CD4-positive, alpha-beta T cell treated with Interferon gamma for 1 hour (primary cell): ENCODE data around the gene ALDH1L1.

Experiments used
- DNase-seq: peaks from one replicate; pipeline ENCODE4 v3.0.0-alpha.2; 2020

The ALDH1L1 gene

GRCh38 chr3:126132751-126133511 lies 47.5 kb downstream of the ALDH1L1 start:
- no peak for DNase-seq

GRCh38 chr3:126131881-126132750 lies 48.3 kb downstream of the ALDH1L1 start:
- no peak for DNase-seq

- no peak for DNase-seq
Measured at GRCh38 chr3:126130981-126131745, 49.2 kb downstream of the ALDH1L1 start.

GRCh38 chr3:126130081-126130855 lies 50.1 kb downstream of the ALDH1L1 start:
- no peak for DNase-seq

- no peak for DNase-seq
Measured at GRCh38 chr3:126129398-126129891, 50.9 kb downstream of the ALDH1L1 start.

- no peak for DNase-seq
Measured at GRCh38 chr3:126128504-126129397, 51.6 kb downstream of the ALDH1L1 start.

- no peak for DNase-seq
Measured at GRCh38 chr3:126127904-126128303, 52.5 kb downstream of the ALDH1L1 start.

GRCh38 chr3:126127452-126127851 lies 52.9 kb downstream of the ALDH1L1 start:
- no peak for DNase-seq

GRCh38 chr3:126126811-126127431 lies 53.5 kb downstream of the ALDH1L1 start:
- DNase-seq, result no peak

- no peak for DNase-seq
Measured at GRCh38 chr3:126126286-126126685, 54.1 kb downstream of the ALDH1L1 start.

GRCh38 chr3:126125781-126126251 lies 54.6 kb downstream of the ALDH1L1 start:
- DNase-seq, result no peak

- DNase-seq, result no peak
Measured at GRCh38 chr3:126125341-126125740, 55.0 kb downstream of the ALDH1L1 start.

- DNase-seq, result no peak
Measured at GRCh38 chr3:126124896-126125295, 55.5 kb downstream of the ALDH1L1 start.

GRCh38 chr3:126124148-126124868 lies 56.1 kb downstream of the ALDH1L1 start:
- DNase-seq, result no peak

- no peak for DNase-seq
Measured at GRCh38 chr3:126121632-126122031, 58.8 kb downstream of the ALDH1L1 start.

GRCh38 chr3:126121074-126121473 lies 59.3 kb downstream of the ALDH1L1 start:
- no peak for DNase-seq

- DNase-seq, result no peak
Measured at GRCh38 chr3:126119976-126120375, 60.4 kb downstream of the ALDH1L1 start.

GRCh38 chr3:126119008-126119675 lies 61.2 kb downstream of the ALDH1L1 start:
- no peak for DNase-seq

GRCh38 chr3:126118591-126118990 lies 61.8 kb downstream of the ALDH1L1 start:
- DNase-seq, result no peak
